Raji (cell line): ENCODE results near the gene KLF6.

Experiments
- POLR2A ChIP-seq: IDR thresholded peaks from 2 replicates; pipeline ENCODE4 v1.6.1; 2011; ENCODE audit warnings: low read depth, low read length, control low read depth; ENCODE audit not compliant: insufficient read depth

The KLF6 gene

DNA sequence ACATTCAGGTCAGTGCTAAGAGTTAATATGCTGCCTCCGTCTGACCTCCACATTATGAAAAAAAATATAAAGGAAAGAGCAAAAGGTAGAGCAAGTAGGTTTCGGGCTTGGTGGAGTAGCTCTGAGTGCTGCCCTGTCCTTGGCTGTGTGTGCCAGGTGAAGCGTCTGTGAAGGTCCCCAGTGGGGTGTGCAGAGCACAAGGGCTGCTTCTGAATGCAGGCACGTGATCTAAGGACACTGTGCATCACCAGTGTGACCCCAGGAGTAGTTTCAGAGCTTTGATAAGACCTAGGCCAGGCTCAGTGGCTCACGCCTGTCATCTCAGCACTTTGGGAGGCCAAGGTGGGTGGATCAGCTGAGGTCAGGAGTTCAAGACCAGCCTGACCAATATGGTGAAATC, 36.0 kb downstream of the KLF6 start:
- no peak for TF ChIP-seq POLR2A

DNA sequence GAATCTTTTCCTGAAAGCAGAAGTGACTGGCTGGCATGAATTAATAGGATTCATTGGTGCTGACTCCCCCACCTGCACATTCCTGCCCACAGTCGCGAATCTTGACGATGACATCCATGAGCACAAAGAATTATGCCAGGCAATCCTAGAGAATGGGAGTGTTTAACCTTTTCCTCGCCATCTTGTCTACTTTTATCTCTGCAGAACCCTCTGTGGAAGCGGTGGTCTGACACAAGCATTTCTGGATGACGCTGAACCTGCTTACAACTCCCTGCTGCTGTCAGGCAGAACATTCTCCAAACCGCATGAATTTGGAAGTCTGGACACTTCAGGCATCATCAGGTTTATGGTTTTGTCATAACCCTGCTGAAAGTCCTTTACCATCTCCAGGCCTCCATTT, 36.5 kb downstream of the KLF6 start:
- no peak for TF ChIP-seq POLR2A

DNA sequence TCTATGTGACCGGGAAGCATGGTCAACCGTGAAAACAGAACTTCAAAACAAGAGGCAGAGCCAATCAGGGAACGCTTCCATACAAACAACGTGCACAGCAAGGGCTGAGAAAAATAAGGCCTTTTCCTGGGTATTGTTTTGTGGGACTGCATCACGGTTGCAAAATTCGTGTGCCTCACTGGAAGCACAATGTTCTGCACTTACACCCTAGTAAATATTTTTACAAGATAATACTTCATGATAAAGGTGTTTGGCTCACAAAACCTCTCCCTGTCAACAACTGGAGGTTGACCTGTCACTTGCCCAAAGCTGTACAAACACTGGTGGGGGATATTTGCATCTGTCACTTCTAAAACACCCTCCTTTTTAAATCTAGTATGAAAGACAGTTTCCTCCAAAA, 37.0 kb downstream of the KLF6 start:
- TF ChIP-seq POLR2A: no peak

DNA sequence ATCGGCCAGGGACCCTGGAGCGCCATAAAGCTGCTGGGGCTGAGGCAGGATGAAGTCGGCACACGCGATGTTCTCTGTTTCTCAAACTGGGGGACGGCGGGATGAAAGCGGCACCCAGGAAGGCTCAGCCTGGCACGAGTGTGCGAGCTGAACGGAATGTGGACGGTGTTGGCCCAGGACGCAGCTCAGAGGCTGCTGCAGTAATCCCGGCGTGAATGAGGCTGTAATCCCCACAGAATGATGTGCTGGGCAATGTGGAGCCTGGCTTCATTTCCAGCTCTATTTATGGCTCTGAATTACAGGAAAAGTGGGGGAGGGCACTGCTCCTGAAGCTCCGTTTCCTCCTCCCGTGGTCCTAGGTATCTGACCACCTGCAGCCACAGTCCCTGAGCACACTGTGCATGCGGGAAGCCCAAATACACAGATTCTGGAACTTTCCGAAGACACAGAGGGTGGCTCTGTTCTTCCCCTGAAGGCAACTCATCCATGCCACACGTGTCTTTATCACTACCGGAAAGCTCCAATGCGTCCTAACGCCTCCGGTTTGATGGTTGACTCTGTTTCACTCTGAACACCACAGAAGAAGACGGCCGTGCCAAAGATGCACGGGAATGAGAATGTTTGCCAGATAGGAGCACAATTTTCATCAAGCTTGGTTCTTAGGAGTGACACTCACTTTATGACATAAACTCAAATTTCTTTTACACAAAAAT, 37.6 kb downstream of the KLF6 start:
- TF ChIP-seq POLR2A: no peak

DNA sequence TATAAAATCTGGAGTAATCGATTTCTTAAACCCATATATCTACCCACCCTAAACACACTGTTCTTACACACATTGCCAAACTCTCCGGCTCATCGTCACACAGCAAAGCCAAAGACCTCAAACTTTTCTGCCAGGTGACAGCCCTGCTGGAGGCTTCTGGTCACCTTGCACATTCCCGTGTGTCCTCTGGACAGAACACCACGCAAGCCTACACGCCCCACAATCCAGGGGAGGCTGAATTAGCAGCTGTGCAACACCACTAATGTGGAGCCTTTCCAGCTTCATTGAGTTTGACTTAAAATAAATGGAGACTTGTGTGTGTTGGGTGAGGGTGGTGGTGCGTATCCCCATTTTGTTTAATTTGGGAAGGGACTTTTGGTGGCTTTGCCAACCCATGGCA, 38.4 kb downstream of the KLF6 start:
- no peak for TF ChIP-seq POLR2A

DNA sequence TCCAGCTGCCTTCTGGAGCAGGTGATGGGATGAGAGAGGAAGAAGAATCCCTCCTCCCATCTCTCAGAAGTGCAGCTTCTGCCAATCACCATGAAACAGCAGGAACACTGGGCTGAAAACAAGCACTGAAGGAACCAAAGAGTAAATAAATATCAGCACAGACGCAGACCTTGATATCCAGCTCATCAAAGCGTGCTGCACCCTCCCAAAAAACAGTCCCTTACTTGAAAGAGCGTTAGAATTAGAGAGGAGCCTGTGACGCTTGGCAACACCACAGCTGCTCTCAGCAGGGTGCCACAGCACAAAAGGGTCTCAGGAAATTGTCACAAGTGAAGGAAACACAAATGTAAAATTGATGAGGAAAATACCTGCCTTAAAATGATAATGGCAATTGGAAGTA, 39.5 kb downstream of the KLF6 start:
- no peak for TF ChIP-seq POLR2A

DNA sequence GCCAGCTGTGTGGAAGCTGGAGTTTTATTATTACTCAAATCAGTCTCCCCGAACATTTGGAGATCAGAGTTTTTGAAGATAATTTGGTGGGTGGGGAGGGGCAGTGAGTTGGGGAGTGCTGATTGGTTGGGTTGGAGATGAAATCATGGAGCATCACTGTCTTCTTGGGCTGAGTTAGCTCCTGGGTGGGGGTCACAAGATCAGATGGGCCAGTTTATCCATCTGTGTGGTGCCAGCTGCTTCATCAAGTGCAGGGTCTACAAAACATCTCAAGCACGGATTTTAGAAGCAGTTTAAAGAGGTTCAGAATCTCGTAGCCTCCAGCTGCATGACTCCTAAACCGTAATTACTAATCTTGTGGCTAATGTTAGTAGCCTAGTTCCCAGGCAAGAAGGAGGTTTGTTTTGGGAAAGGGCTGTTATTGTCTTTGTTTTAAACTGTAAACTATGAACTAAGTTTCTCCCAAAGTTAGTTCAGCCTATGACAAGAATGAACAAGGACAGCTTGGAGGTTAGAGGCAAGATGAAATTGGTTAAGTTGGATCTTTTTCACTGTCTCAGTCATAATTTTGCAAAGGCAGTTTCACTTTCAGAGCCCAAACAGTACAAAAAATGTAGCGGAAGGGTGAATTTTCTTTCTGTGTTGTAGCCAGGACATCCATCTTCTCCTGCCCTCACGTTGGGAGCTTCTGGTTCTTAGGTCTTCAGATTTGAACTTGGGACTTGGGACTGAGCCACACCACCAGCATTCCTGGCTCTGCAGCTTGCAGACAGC, 43.1 kb downstream of the KLF6 start:
- no peak for TF ChIP-seq POLR2A

DNA sequence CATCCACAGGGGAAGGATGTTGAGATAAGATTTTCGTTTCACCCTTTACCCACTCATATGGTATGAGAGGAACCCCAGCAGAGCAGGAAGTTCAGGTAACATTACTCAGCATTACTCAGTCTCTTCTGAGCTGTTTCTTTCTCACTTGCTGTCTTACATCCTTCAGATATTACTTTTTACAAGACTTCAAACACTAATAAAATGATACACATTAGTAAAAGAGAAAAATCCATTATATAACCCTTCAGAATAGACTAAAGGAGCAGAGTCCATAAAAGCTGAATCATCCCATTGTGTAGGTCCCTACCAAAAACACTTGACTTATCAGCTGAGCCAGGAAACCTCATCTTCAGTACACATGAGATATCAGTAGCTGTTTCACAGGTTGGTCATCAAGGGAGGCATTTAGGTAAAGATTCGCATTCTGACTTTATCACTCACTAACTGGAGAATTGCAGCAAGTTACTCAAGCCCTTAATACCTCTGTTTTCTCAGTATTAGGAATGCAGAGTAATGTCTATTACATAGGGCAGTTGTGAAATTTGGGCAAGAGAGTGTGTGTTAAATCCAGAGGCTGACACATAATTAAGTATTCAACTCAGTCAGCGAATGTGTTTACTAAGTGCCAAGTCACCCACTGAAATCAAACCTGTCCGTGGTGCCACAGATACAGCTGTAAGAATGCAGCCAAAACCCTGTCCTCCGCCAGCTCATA, 44.7 kb downstream of the KLF6 start:
- no peak for TF ChIP-seq POLR2A

DNA sequence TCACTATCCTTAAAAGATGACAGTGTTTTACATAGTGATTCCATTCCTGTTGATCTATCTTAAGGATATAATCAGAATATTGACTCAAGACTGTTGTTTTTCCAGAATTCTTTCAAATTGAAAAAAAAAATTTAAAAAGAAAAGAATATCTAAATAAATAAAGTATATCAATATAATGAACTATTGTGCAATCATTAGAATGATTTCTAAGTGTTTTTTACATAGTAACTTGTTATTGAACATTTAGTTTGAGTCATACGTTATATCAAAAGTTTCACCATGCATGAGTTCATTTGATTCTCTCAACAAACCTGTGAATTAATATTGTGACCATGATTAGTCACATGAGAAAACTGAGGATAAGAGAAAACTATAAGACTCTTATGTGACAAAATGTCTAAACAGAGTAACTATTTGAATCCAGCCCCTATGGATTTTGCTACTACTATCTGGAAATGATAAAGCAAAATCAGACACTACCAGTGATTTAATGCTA, 46.1 kb downstream of the KLF6 start:
- no peak for TF ChIP-seq POLR2A

DNA sequence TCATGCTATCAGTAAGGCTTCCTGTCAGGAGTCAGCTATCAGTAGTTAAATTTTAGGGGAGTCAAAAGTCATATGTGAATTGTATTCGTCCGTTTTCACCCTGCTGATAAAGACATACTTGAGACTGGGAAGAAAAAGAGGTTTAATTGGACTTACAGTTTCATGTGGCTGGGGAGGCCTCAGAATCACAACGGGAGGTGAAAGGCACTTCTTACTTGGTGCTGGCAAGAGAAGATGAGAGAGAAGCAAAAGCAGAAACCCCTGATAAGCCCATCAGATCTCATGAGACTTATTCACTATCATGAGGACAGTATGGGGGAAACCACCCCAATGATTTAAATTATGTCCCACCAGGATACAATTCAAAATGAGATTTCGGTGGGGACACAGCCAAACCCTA, 47.1 kb downstream of the KLF6 start:
- no peak for TF ChIP-seq POLR2A

DNA sequence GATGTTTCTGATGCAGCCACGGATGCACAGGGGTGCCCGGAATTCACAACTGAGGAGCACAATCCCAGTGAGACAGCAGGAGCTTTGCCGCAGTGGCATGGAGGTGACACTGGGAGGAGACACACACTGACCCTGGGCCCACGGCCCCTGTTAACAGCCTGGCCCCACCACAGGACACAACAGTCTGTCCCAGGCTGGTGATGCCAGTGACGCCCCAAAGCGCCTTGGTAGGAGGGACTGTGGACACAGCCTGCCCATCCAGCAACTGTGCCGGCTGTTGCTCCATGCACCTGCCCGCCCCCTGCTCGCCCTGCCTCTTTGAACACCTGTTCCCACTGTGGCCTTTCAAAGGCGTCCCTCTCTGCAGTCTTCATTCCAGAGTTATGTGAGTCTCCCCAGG, 49.8 kb downstream of the KLF6 start:
- no peak for TF ChIP-seq POLR2A

DNA sequence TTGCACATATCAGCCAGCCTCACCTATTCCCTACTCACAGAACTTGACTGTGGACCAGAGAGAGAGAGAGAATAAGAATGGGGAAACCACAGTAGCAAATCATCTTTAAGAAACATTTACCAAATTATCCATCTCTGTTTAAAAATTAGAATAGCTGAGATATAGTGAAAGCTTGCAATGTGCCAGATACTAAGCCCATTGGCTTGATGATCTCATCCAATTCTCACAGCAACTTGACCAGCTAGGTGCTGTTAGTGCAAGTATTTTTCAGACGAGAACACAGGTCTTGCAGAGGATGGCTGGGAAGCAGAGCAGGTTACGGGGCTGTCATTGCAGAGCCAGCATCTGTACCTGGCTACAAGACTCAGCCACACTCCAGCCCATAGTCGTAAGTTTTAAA, 50.9 kb downstream of the KLF6 start:
- TF ChIP-seq POLR2A: no peak

DNA sequence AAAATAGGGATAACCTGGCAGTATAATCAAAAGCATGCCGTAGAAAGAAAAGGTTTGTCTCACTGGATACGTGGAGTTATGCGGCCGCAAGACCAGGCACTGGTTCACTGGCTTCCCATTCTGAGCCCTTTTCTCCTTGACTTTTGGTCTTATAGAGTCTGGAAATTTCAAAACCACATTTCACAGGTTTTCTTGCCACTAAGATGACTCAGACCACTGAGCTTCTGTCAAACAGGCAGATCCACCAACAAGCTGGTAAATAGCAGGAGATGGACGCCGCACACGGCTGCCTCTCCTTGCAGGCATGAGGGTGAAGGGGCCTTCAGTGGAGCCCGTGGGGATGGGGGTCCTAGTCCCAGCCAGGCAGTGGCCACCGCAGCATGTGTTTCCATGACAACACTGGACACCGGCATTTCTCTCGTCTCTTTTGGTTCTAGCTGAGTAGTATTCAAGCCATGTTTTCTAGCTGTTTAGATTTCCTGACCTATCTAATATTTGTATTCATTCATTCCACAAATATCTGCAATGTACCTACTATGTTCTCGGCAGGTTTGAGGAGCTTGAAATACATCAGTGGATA, 55.5 kb downstream of the KLF6 start:
- no peak for TF ChIP-seq POLR2A

DNA sequence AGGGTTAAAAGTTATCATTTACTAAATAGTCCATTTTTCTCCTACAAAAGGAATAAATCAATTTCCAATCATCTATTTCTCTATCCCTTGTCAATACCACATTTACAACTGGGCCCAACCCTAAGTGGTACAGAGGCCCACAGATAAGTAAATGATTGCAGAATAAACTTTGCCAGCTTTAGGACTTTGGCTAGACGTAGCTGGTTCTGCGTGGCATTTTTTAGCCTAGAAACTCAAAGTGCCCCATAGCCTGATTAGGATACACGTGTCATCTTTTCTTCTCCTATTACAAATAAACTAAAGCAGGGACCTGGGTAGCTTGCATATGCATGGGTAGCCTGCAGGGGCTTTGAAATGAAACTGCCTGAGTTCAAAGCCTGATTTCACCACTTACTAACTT, 56.4 kb downstream of the KLF6 start:
- no peak for TF ChIP-seq POLR2A

DNA sequence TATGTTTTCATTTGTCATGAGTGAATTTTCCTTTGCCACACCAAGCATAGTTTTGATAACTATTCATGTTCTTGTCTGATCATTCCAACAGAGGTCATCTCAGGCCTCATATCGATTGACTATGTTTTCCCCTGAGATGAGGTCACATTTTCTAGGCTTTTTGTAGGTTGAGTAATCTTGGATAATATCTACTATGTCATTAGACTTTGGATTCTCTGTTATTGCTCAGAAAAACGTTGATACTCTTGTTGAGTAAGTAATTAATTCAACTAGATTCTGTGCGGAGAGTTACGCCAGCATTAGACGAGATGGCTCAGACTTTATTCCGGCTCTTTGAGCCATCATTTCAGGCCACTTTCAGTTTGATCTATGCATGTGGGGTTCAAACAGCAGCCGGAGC, 57.7 kb downstream of the KLF6 start:
- TF ChIP-seq POLR2A: no peak
